Left lobe of liver (tissue), 2 donors: ENCODE measurements around the gene PPRC1. TPM values are rescaled to one million over a fixed set of nuclear protein-coding genes. Genes with fewer than 3 reads are reported as not detected.
"Not testable (repeated sequence)": the region's sequence is repeated elsewhere in the genome, so short reads cannot be mapped to it uniquely, and the experiment has no call there.

Experiments used
- ATAC-seq: fragments of 200-7000 bp; cut with Tn5 transposase; one replicate; pipeline ENCODE4 v1.9.1; 2020; ENCODE audit warnings: mild to moderate bottlenecking, moderate library complexity
- DNase-seq: peaks from one replicate; pipeline ENCODE4 v3.0.0-alpha.2; 2020; ENCODE audit warnings: low spot score
- total RNA-seq: library from RNA; stranded (reverse); gene quantifications from one replicate; pipeline ENCODE4 v1.2.1, GENCODE V29; 2021
- donor health status: DM: no; HTN: no; CAD: no; lungs with moderate emphysema.
- donor health status: DM: no; HTN: yes; CAD: no.

PPRC1 gene
- total RNA-seq, 1 donor from 2014 or later, result 6.9 TPM

GRCh38 chr10:102188941-102189898, 56.4 kb downstream of the PPRC1 start:
- DNase-seq, ATAC-seq: not testable (repeated sequence)

GRCh38 chr10:102191956-102192355, 59.1 kb downstream of the PPRC1 start:
- no peak for ATAC-seq
- no peak for DNase-seq

- DNase-seq, result no peak
- ATAC-seq, result no peak
Observed at GRCh38 chr10:102195296-102195870, 62.5 kb downstream of the PPRC1 start.

GRCh38 chr10:102196893-102197292, 64.1 kb downstream of the PPRC1 start:
- DNase-seq (no peak), ATAC-seq (no peak)

- DNase-seq (no peak), ATAC-seq (no peak)
Observed at GRCh38 chr10:102198027-102198426, 65.2 kb downstream of the PPRC1 start.

Other genes starting within 250 kb of the PPRC1 start
- 13.6 TPM for gene ARMH3, start 76.9 kb upstream of the PPRC1 start, total RNA-seq
- gene HPS6, start 67.7 kb upstream of the PPRC1 start, total RNA-seq, result 10.3 TPM
- gene LDB1, start 12.7 kb upstream of the PPRC1 start, total RNA-seq, result 15.8 TPM
- gene NOLC1, start 19.3 kb downstream of the PPRC1 start, total RNA-seq, result 19.3 TPM
- gene ELOVL3, start 93.3 kb downstream of the PPRC1 start, total RNA-seq, result not detected
- gene PITX3, start 108.5 kb downstream of the PPRC1 start, total RNA-seq, result not detected
- gene GBF1, start 112.5 kb downstream of the PPRC1 start, total RNA-seq, result 22.8 TPM